Stomach (tissue), 9 donors: ENCODE data around the gene TXNDC17. TPM values are rescaled to one million over a fixed set of nuclear protein-coding genes. Genes with fewer than 3 reads are reported as not detected.

Experiments used
- DNase-seq, 2 donors: peaks; one replicate each; pipeline versions ENCODE4 v3.0.0 to v3.0.0-alpha.2; 2013 to 2019
- H3K27ac ChIP-seq, 5 donors: fragments of 200-600 bp in 4 of 5; sonication (generic) in 4 of 5; one replicate each; pipeline ENCODE4 v1.5.1; 2013 to 2019; ENCODE audit warnings: mild to moderate bottlenecking in 1 of 5, moderate library complexity in 1 of 5
- H3K27me3 ChIP-seq, 3 donors: fragments of 200-600 bp; sonication (generic); one replicate each; pipeline ENCODE4 v1.5.1; 2017 to 2019; ENCODE audit warnings: mixed run types in 1 of 3
- H3K36me3 ChIP-seq, 4 donors: fragments of 200-600 bp; sonication (generic); 1 replicate in 3 of 4; 2 replicates in 1 of 4; pipeline ENCODE4 v1.5.1; 2016 to 2019
- H3K4me1 ChIP-seq, 4 donors: fragments of 200-600 bp; sonication (generic); one replicate each; pipeline ENCODE4 v1.5.1; 2016 to 2019
- H3K4me3 ChIP-seq, 4 donors: fragments of 200-600 bp; sonication (generic) in 3 of 4; one replicate each; pipeline ENCODE4 v1.5.1; 2016 to 2019; ENCODE audit warnings: mild to moderate bottlenecking in 1 of 4
- H3K9me3 ChIP-seq, 4 donors: fragments of 200-600 bp; sonication (generic); one replicate each; pipeline ENCODE4 v1.5.1; 2016 to 2019
- EP300 ChIP-seq: sonication (generic); formaldehyde crosslinking; IDR thresholded peaks from one replicate; pipeline ENCODE4 v1.6.1; 2017; ENCODE audit warnings: antibody characterized with exemption
- POLR2A ChIP-seq, 4 donors: fragments of 450-650 bp; IDR thresholded peaks; one replicate each; pipeline ENCODE4 v1.6.1; 2016; ENCODE audit warnings: antibody characterized with exemption in 4 of 4, control low read depth in 2 of 4, mild to moderate bottlenecking in 1 of 4, moderate library complexity in 1 of 4
- POLR2AphosphoS5 ChIP-seq, 3 donors: sonication (generic); formaldehyde crosslinking; IDR thresholded peaks; one replicate each; pipeline ENCODE4 v1.6.1; 2016; ENCODE audit warnings: antibody characterized with exemption in 3 of 3
- WGBS, 5 donors: extraction: QIAGEN DNeasy Blood & Tissue Kit in 3 of 5; methylation state at CpG; one replicate each; pipeline versions ENCODE4 v1.1.5 to v1.1.7; 2013 to 2018; 5-methylcytosine and 5-hydroxymethylcytosine counted together
- intact Hi-C: fragments of 100-400 bp; cut with DNase I; formaldehyde crosslinking; loops from one replicate; pipeline ENCODE4 v1.15.1; 2023; ENCODE audit warnings: low total_unique reads
- polyA plus RNA-seq, 3 donors: library from polyadenylated mRNA; stranded (reverse); fragments of 200-250 nt; gene quantifications; one replicate each; pipeline ENCODE4 v1.2.3, GENCODE V29; 2013
- total RNA-seq, 5 donors: library from RNA; depleted of rRNA; stranded (reverse); fragments of >200 nt; gene quantifications; one replicate each; pipeline versions ENCODE4 v1.1.0 to v1.2.3, GENCODE V29; 2014 to 2016
- TF ChIP-seq, protein P1 (sequence below), 7 experiments: fragments of 450-650 bp in 4 of 7; fragments of 200-600 bp in 3 of 7; sonication (generic) in 3 of 7; IDR thresholded peaks; one replicate each; pipeline ENCODE4 v1.5.1; 2016 to 2019; ENCODE audit warnings: antibody characterized with exemption in 7 of 7, control low read depth in 2 of 7, mild to moderate bottlenecking in 1 of 7
- donor health status: healthy with polysubstance abuse.
- donor health status: Bipolar disorder and iron deficiency.
- donor health status: healthy.

The TXNDC17 gene
- total and polyA plus RNA-seq, 8 donors = 28.7 to 375 (median 169) TPM; not detected in 1

DNA sequence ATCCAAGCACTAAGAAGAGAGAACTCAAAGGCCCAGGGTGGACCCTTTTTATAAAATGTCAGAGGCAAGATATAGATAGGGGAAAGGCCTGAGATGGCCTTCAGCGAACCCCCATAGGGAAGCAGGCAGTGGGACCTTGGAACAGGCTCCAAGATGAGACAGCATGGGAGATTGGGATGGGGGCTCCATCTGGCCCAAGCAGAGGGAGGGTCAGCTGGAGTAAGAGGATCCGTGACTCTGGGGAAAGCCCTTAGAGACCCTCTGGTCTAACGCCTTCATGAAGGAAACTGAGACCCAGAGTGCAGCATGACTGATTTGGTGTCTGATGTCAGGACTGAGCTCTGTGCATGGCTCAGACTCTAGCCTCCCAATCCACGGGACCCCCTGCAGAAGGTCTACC lies 41.5 kb downstream of the TXNDC17 start:
- Histone ChIP-seq H3K9me3 (no peaks in the 10 kb centered on the region), H3K27ac (no peak overlapping the region), H3K4me1 (peaks cover 10 to 20% (median 16%) of the 10 kb centered on the region in 4 donors), H3K4me3 (no peak overlapping the region), H3K27me3 (peaks cover 0 to 63% (median 3%) of the 10 kb centered on the region in 3 donors), H3K36me3 (no peaks in the 10 kb centered on the region)
- intact Hi-C loops = no loop called here
- TF ChIP-seq, protein P1, sequence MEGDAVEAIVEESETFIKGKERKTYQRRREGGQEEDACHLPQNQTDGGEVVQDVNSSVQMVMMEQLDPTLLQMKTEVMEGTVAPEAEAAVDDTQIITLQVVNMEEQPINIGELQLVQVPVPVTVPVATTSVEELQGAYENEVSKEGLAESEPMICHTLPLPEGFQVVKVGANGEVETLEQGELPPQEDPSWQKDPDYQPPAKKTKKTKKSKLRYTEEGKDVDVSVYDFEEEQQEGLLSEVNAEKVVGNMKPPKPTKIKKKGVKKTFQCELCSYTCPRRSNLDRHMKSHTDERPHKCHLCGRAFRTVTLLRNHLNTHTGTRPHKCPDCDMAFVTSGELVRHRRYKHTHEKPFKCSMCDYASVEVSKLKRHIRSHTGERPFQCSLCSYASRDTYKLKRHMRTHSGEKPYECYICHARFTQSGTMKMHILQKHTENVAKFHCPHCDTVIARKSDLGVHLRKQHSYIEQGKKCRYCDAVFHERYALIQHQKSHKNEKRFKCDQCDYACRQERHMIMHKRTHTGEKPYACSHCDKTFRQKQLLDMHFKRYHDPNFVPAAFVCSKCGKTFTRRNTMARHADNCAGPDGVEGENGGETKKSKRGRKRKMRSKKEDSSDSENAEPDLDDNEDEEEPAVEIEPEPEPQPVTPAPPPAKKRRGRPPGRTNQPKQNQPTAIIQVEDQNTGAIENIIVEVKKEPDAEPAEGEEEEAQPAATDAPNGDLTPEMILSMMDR (IDR thresholded peaks at IDR 0.05) = no peak
- no peak for TF ChIP-seq POLR2A (IDR thresholded peaks at IDR 0.05)
- TF ChIP-seq POLR2AphosphoS5 (IDR thresholded peaks at IDR 0.05) = no peak
- TF ChIP-seq EP300 = no peak
- no peak for DNase-seq
- WGBS, 5 donors = 88 to 97% (median 90%) methylated on average over 4 of the region's 4 CpGs

DNA sequence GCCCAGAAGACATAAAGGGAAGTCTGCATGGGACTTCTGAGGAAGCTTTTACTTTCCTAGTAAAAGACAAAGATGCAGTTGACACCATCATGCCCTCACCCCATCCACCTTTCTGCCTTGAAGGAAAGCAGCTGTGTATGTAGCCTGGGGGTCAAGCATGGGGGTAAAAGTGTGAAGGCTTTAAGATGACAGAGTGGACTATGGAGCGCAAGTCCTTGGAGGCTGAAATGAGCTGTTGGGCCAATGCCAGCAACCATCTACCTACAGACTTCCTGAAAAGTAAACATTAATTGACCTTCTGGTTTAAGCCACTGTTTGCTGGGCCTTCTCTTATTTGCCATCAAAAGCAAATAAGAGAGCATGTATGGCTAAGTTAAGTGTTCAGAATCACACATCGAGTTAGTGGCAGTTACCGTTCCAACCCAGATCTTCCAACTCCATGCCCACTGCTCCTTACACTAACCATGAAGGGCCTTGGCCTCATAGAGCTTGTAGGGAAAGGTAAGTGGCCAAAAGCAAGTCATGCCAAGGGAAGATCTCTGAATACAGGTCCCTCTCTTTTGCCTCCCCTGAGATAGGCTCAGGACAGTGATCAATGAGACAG lies 42.3 kb downstream of the TXNDC17 start:
- WGBS, 5 donors = 25 to 60% (median 51%) methylated on average over 3 of the region's 3 CpGs
- Histone ChIP-seq H3K27ac (no peak overlapping the region), H3K36me3 (no peaks in the 10 kb centered on the region), H3K27me3 (peaks cover 0 to 58% (median 3%) of the 10 kb centered on the region in 3 donors), H3K4me1 (peaks cover 10 to 16% (median 12%) of the 10 kb centered on the region in 4 donors), H3K4me3 (no peak overlapping the region), H3K9me3 (no peaks in the 10 kb centered on the region)
- TF ChIP-seq POLR2AphosphoS5 (IDR thresholded peaks at IDR 0.05) = no peak
- TF ChIP-seq, protein P1 (IDR thresholded peaks at IDR 0.05) = no peak
- no peak for TF ChIP-seq POLR2A (IDR thresholded peaks at IDR 0.05)
- TF ChIP-seq EP300 = no peak
- intact Hi-C loops = no loop called here
- peak; percentile 69 to 79 for DNase-seq

DNA sequence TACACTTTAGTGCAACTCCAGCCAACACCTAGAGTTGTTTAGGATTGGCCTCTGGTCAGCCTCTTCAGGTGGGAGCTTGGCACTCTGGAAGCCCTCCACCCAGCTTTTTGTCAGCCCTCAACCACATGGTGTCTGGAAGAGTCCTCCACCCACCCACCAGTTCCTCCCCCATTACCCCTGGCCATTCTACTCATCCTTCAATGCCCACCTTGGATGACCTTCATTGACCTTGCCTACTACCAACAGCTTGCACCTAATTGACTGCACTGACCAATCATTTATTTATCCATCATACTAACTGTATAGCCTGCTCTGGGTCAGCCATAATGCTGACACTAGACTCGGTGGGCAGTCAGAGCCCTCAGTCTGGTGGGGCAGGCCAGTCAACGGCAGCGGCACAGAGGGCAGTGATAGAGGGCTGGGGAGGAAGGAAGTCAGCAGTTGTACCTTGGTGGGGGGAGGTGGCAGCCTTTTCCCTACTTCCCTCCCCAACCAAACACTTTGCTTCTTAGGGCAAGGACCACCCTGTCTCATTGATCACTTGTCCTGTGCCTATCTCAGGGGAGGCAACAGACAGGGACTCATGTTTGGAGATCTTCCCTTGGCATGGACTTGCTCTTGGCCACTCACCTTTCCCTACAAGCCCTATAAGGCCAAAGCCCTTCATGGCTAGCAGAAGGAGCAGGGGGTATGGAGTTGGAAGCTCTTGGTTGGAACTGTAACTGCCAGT lies 43.0 kb downstream of the TXNDC17 start:
- WGBS, 5 donors = 85 to 92% (median 85%) methylated on average over 3 of the region's 3 CpGs
- intact Hi-C loops = no loop called here
- H3K36me3 ChIP-seq = no peaks in the 10 kb centered on the region
- no peak overlapping the region for H3K27ac ChIP-seq
- TF ChIP-seq POLR2A (IDR thresholded peaks at IDR 0.05) (no peak), POLR2AphosphoS5 (IDR thresholded peaks at IDR 0.05) (no peak), EP300 (no peak)
- TF ChIP-seq, protein P1 (IDR thresholded peaks at IDR 0.05) = no peak
- H3K4me3 ChIP-seq = no peak overlapping the region
- H3K27me3 ChIP-seq = peaks cover 0 to 53% (median 0%) of the 10 kb centered on the region in 3 donors
- peaks cover 10 to 16% (median 12%) of the 10 kb centered on the region in 4 donors for H3K4me1 ChIP-seq
- no peak for DNase-seq
- H3K9me3 ChIP-seq = no peaks in the 10 kb centered on the region

DNA sequence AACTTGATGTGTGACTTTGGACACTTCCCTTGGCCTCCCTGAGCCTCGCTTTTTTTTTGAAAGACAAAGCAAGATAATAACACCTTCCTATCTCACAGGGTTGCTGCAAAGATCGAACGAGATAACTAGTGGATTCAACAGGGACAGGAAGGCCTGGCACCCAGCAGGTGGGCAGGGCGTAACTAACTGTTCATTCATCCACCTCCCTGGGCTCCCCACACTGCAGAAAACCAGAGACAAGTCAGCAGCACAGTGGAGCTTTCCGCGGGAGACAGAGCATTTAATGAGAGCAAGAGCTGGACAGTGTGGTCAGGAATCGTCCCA lies 43.6 kb downstream of the TXNDC17 start:
- Histone ChIP-seq H3K4me1 (peaks cover 10 to 16% (median 12%) of the 10 kb centered on the region in 4 donors), H3K36me3 (no peaks in the 10 kb centered on the region), H3K9me3 (no peaks in the 10 kb centered on the region), H3K27me3 (peaks cover 0 to 50% (median 0%) of the 10 kb centered on the region in 3 donors), H3K4me3 (no peak overlapping the region), H3K27ac (no peak overlapping the region)
- TF ChIP-seq EP300 (no peak), POLR2AphosphoS5 (IDR thresholded peaks at IDR 0.05) (no peak), POLR2A (IDR thresholded peaks at IDR 0.05) (no peak)
- TF ChIP-seq, protein P1 (IDR thresholded peaks at IDR 0.05) = no peak
- intact Hi-C loops = no loop called here
- WGBS, 5 donors = 65 to 74% (median 67%) methylated on average over 7 of the region's 7 CpGs
- no peak for DNase-seq
